ENCODE data around the gene TFAP2D.

TFAP2D gene

GRCh38 chr6:50792771-50793170 is 79.4 kb downstream of the TFAP2D start:
- Histone ChIP-seq H3K4me1 (ENCODE audit: control insufficient read depth, insufficient read depth, low read length) (no peaks in the 10 kb centered on the region), H3K36me3 (ENCODE audit: control insufficient read depth in 2 of 2, insufficient read depth in 1 of 2, low read length in 2 of 2) (no peaks in the 10 kb centered on the region), H3K27ac (ENCODE audit: extremely low read depth, low read depth, low read length) (no peak overlapping the region), H3K9me3 (ENCODE audit: control insufficient read depth, insufficient read depth, low read depth, low read length) (no peaks in the 10 kb centered on the region), H3K4me3 (ENCODE audit: low read depth, low read length) (no peak overlapping the region)
- TF ChIP-seq ZFHX2 (tag by site-specific recombination; conservative IDR thresholded peaks at IDR 0.05) (no peak), ZNF341 (tag by site-specific recombination; IDR thresholded peaks at IDR 0.05; ENCODE audit: low read depth) (no peak), ZNF366 (tag by site-specific recombination; conservative IDR thresholded peaks at IDR 0.05) (no peak), ZNF621 (tag by site-specific recombination; IDR thresholded peaks at IDR 0.05) (no peak), ZBTB49 (tag by site-specific recombination; IDR thresholded peaks at IDR 0.05; ENCODE audit: low read depth) (no peak), TCF7L2 (IDR thresholded peaks at IDR 0.05; ENCODE audit: borderline replicate concordance, low read depth, low read length) (no peak), ZNF10 (tag by site-specific recombination; IDR thresholded peaks at IDR 0.05) (no peak), ZNF549 (tag by site-specific recombination; IDR thresholded peaks at IDR 0.05) (no peak), ZNF391 (tag by site-specific recombination; IDR thresholded peaks at IDR 0.05; ENCODE audit: borderline replicate concordance, low read depth) (no peak), ATF2 (tag by site-specific recombination; IDR thresholded peaks at IDR 0.05; ENCODE audit: low read depth) (no peak), ZNF571 (tag by site-specific recombination; IDR thresholded peaks at IDR 0.05) (no peak)
- POLR2A ChIA-PET, result no interaction called here
- CTCF ChIA-PET, result interaction anchor here (0.5 to 1.2 kb wide), 5 partner anchors 11 to 1052 kb away, joined by 3 to 5 read pairs (median 4); no protein-coding TSS in a partner anchor

- Histone ChIP-seq H3K36me3 (ENCODE audit: control insufficient read depth in 2 of 2, insufficient read depth in 1 of 2, low read length in 2 of 2) (no peaks in the 10 kb centered on the region), H3K27ac (ENCODE audit: extremely low read depth, low read depth, low read length) (no peak overlapping the region), H3K4me1 (ENCODE audit: control insufficient read depth, insufficient read depth, low read length) (no peaks in the 10 kb centered on the region), H3K9me3 (ENCODE audit: control insufficient read depth, insufficient read depth, low read depth, low read length) (no peaks in the 10 kb centered on the region), H3K4me3 (ENCODE audit: low read depth, low read length) (no peak overlapping the region)
- TF ChIP-seq ZNF354C (tag by site-specific recombination; IDR thresholded peaks at IDR 0.05; ENCODE audit: borderline replicate concordance, low read depth) (no peak), EGR2 (tag by site-specific recombination; IDR thresholded peaks at IDR 0.05; ENCODE audit: low read depth) (no peak), ZNF214 (tag by site-specific recombination; IDR thresholded peaks at IDR 0.05; ENCODE audit: borderline replicate concordance) (no peak), ZSCAN23 (tag by site-specific recombination; IDR thresholded peaks at IDR 0.05) (no peak), WT1 (tag by site-specific recombination; IDR thresholded peaks at IDR 0.05) (no peak), ZNF510 (tag by site-specific recombination; IDR thresholded peaks at IDR 0.05; ENCODE audit: insufficient replicate concordance) (no peak), ZNF48 (tag by site-specific recombination; IDR thresholded peaks at IDR 0.05) (no peak), ZNF211 (tag by site-specific recombination; IDR thresholded peaks at IDR 0.05; ENCODE audit: low read depth) (no peak), HOXD13 (CRISPR knock-in tag; IDR thresholded peaks at IDR 0.05; ENCODE audit: borderline replicate concordance) (no peak), SCRT1 (tag by site-specific recombination; IDR thresholded peaks at IDR 0.05; ENCODE audit: borderline replicate concordance) (no peak), ZNF560 (tag by site-specific recombination; IDR thresholded peaks at IDR 0.05; ENCODE audit: borderline replicate concordance) (no peak)
- TF ChIP-seq, protein P1, sequence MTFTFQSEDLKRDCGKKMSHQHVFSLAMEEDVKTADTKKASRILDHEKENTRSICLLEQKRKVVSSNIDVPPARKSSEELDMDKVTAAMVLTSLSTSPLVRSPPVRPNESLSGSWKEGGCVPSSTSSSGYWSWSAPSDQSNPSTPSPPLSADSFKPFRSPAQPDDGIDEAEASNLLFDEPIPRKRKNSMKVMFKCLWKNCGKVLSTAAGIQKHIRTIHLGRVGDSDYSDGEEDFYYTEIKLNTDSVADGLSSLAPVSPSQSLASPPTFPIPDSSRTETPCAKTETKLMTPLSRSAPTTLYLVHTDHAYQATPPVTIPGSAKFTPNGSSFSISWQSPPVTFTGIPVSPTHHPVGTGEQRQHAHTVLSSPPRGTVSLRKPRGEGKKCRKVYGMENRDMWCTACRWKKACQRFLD (tag by site-specific recombination; IDR thresholded peaks at IDR 0.05), result no peak
- ChIA-PET POLR2A (interaction anchor here (0.6 kb wide), 1 partner anchor 146 kb away, joined by 3 read pairs; no protein-coding TSS in a partner anchor), CTCF (no interaction called here)
Measured at GRCh38 chr6:50795574-50795973, 82.2 kb downstream of the TFAP2D start.
